BE2C (cell line): ENCODE measurements around the gene PLCB1.
A peak's percentile ranks its signal among the peaks of the same experiment; 100 is the strongest.

ENCODE experiments used
- DNase-seq: peaks from one replicate; pipeline ENCODE4 v3.0.0-alpha.2; 2020
- H3K27me3 ChIP-seq: fragments of 250-450 bp; sonication (Bioruptor Pico); 2 replicates; pipeline ENCODE4 v1.5.1; 2020; ENCODE audit warnings: mild to moderate bottlenecking
- H3K36me3 ChIP-seq: fragments of 250-450 bp; sonication (Bioruptor Pico); 2 replicates; pipeline ENCODE4 v1.5.1; 2020; ENCODE audit warnings: mild to moderate bottlenecking
- H3K4me1 ChIP-seq: fragments of 250-450 bp; sonication (Bioruptor Pico); 2 replicates; pipeline ENCODE4 v1.5.1; 2020
- H3K4me3 ChIP-seq: 2 replicates; pipeline ENCODE4 v1.5.1; 2011; ENCODE audit warnings: low read depth, low read length
- H3K9me3 ChIP-seq: fragments of 250-450 bp; sonication (Bioruptor Pico); 2 replicates; pipeline ENCODE4 v1.5.1; 2020
- CTCF ChIP-seq: IDR thresholded peaks from 2 replicates; pipeline ENCODE4 v1.5.1; 2012; ENCODE audit warnings: mild to moderate bottlenecking, low read depth, low read length

The PLCB1 gene

GRCh38 chr20:8601542-8601912, 469.5 kb downstream of the PLCB1 start:
- Histone ChIP-seq H3K27me3 (no peaks in the 10 kb centered on the region), H3K4me1 (peaks cover 11% of the 10 kb centered on the region), H3K9me3 (no peaks in the 10 kb centered on the region), H3K4me3 (no peak overlapping the region), H3K36me3 (no peaks in the 10 kb centered on the region)
- no peak for DNase-seq
- TF ChIP-seq CTCF = no peak

GRCh38 chr20:8602389-8603116, 470.5 kb downstream of the PLCB1 start:
- no peak overlapping the region for H3K4me3 ChIP-seq
- no peaks in the 10 kb centered on the region for H3K27me3 ChIP-seq
- H3K9me3 ChIP-seq = no peaks in the 10 kb centered on the region
- TF ChIP-seq CTCF = no peak
- peaks cover 11% of the 10 kb centered on the region for H3K4me1 ChIP-seq
- DNase-seq = no peak
- H3K36me3 ChIP-seq = no peaks in the 10 kb centered on the region

GRCh38 chr20:8608470-8608869, 476.4 kb downstream of the PLCB1 start:
- no peaks in the 10 kb centered on the region for H3K9me3 ChIP-seq
- TF ChIP-seq CTCF = no peak
- no peaks in the 10 kb centered on the region for H3K27me3 ChIP-seq
- DNase-seq = no peak
- no peak overlapping the region for H3K4me3 ChIP-seq
- no peaks in the 10 kb centered on the region for H3K36me3 ChIP-seq
- no peaks in the 10 kb centered on the region for H3K4me1 ChIP-seq

- no peaks in the 10 kb centered on the region for H3K36me3 ChIP-seq
- no peak for TF ChIP-seq CTCF
- H3K27me3 ChIP-seq = no peaks in the 10 kb centered on the region
- peaks cover 16% of the 10 kb centered on the region for H3K4me1 ChIP-seq
- H3K4me3 ChIP-seq = no peak overlapping the region
- no peak for DNase-seq
- H3K9me3 ChIP-seq = no peaks in the 10 kb centered on the region
These were observed 484.7 kb downstream of the PLCB1 start for GRCh38 chr20:8616792-8617191.

- no peak overlapping the region for H3K4me3 ChIP-seq
These were observed 488.9 kb downstream of the PLCB1 start for GRCh38 chr20:8621001-8621400.

More at GRCh38 chr20:8621001-8621400, 488.9 kb downstream of the PLCB1 start:
- Histone ChIP-seq H3K27me3 (no peaks in the 10 kb centered on the region), H3K9me3 (no peaks in the 10 kb centered on the region), H3K36me3 (no peaks in the 10 kb centered on the region), H3K4me1 (peaks cover 34% of the 10 kb centered on the region)
- no peak for TF ChIP-seq CTCF
- peak; percentile 35 for DNase-seq
